Measurements from ENCODE around the gene SPATA16.
"Not testable (repeated sequence)": the region's sequence is repeated elsewhere in the genome, so short reads cannot be mapped to it uniquely, and the experiment has no call there.

The SPATA16 gene

GRCh38 chr3:173055228-173055933 lies 85.7 kb downstream of the SPATA16 start:
- no peak for DNase-seq

- DNase-seq, result no peak
Measured at GRCh38 chr3:173049360-173049759, 91.7 kb downstream of the SPATA16 start.

GRCh38 chr3:173045770-173046382 lies 95.2 kb downstream of the SPATA16 start:
- DNase-seq, result no peak

- no peak for DNase-seq
Measured at GRCh38 chr3:173044998-173045397, 96.0 kb downstream of the SPATA16 start.

GRCh38 chr3:173043757-173044156 lies 97.3 kb downstream of the SPATA16 start:
- DNase-seq, result no peak

GRCh38 chr3:173038484-173038871 lies 102.6 kb downstream of the SPATA16 start:
- DNase-seq, result no peak

- DNase-seq, result no peak
Measured at GRCh38 chr3:173037840-173038483, 103.1 kb downstream of the SPATA16 start.

GRCh38 chr3:173030273-173030672 lies 110.8 kb downstream of the SPATA16 start:
- no peak for DNase-seq

- no peak for DNase-seq
Measured at GRCh38 chr3:173028351-173028750, 112.7 kb downstream of the SPATA16 start.

- no peak for DNase-seq
Measured at GRCh38 chr3:173027429-173027828, 113.6 kb downstream of the SPATA16 start.

GRCh38 chr3:173025941-173026340 lies 115.1 kb downstream of the SPATA16 start:
- no peak for DNase-seq

- DNase-seq, result no peak
Measured at GRCh38 chr3:173021547-173022185, 119.4 kb downstream of the SPATA16 start.

GRCh38 chr3:173020128-173020527 lies 120.9 kb downstream of the SPATA16 start:
- not testable (repeated sequence) for DNase-seq

GRCh38 chr3:173019378-173019777 lies 121.7 kb downstream of the SPATA16 start:
- no peak for DNase-seq

GRCh38 chr3:173018758-173019157 lies 122.3 kb downstream of the SPATA16 start:
- no peak for DNase-seq

- DNase-seq, result no peak
Measured at GRCh38 chr3:173013219-173013832, 127.7 kb downstream of the SPATA16 start.

GRCh38 chr3:173009410-173009809 lies 131.6 kb downstream of the SPATA16 start:
- no peak for DNase-seq

GRCh38 chr3:173008978-173009377 lies 132.1 kb downstream of the SPATA16 start:
- peak; percentile 51 for DNase-seq

GRCh38 chr3:173007079-173007723 lies 133.8 kb downstream of the SPATA16 start:
- no peak for DNase-seq

- no peak for DNase-seq
Measured at GRCh38 chr3:173006006-173006405, 135.0 kb downstream of the SPATA16 start.

GRCh38 chr3:173004681-173005080 lies 136.4 kb downstream of the SPATA16 start:
- DNase-seq, result no peak

- no peak for DNase-seq
Measured at GRCh38 chr3:173003956-173004355, 137.1 kb downstream of the SPATA16 start.

- DNase-seq, result no peak
Measured at GRCh38 chr3:173003471-173003870, 137.6 kb downstream of the SPATA16 start.
